Panc1 (cell line): ENCODE data around the gene C3orf22. TPM values are rescaled to one million over a fixed set of nuclear protein-coding genes. Genes with fewer than 3 reads are reported as not detected.

Experiments used
- ATAC-seq: fragments of 200-7000 bp; cut with Tn5 transposase; 2 replicates; pipeline ENCODE4 v1.9.1; 2020; ENCODE audit warnings: mild to moderate bottlenecking, moderate library complexity
- BruUV-seq: library from RNA; stranded (reverse); fragments of 400-500 nt; replicated peaks from 2 replicates; lab custom pipeline; 2021; lab: Mats Ljungman, UMichigan
- CTCF ChIA-PET: fragments of 300-600 bp; sonication (Branson Sonifier 250); formaldehyde crosslinking; loops from one replicate; lab custom pipeline; 2022; ENCODE audit warnings: antibody characterized with exemption; lab: Charles Lee
- POLR2A ChIA-PET: fragments of 300-600 bp; sonication (Branson Sonifier 250); formaldehyde crosslinking; loops from one replicate; lab custom pipeline; 2022; ENCODE audit warnings: antibody characterized with exemption; lab: Charles Lee
- DNase-seq: peaks from one replicate; pipeline ENCODE4 v3.0.0-alpha.2; 2010; ENCODE audit warnings: low read depth, low spot score
- H3K27ac ChIP-seq: 2 replicates; pipeline ENCODE4 v1.5.1; 2011; ENCODE audit warnings: mild to moderate bottlenecking, low read length, inconsistent platforms
- H3K27me3 ChIP-seq: fragments of 200-500 bp; sonication (Bioruptor generic); 2 replicates; pipeline ENCODE4 v1.6.0; 2014; ENCODE audit warnings: low read length, inconsistent platforms; ENCODE audit not compliant: control insufficient read depth, insufficient read depth
- H3K36me3 ChIP-seq: fragments of 200-500 bp; sonication (Bioruptor generic); 2 replicates; pipeline ENCODE4 v1.5.1; 2014; ENCODE audit warnings: inconsistent platforms, mild to moderate bottlenecking, low read length, moderate library complexity; ENCODE audit not compliant: control insufficient read depth, insufficient read depth
- H3K4me1 ChIP-seq: 2 replicates; pipeline ENCODE4 v1.5.1; 2011; ENCODE audit warnings: inconsistent platforms, mild to moderate bottlenecking, low read length, moderate library complexity; ENCODE audit not compliant: control insufficient read depth, insufficient read depth
- H3K4me3 ChIP-seq, 2 experiments: 2 replicates each; pipeline ENCODE4 v1.5.1; 2011 to 2012; ENCODE audit warnings: low read depth in 2 of 2, low read length in 2 of 2, mild to moderate bottlenecking in 2 of 2, inconsistent platforms in 1 of 2, moderate library complexity in 1 of 2
- H3K9me3 ChIP-seq: fragments of 200-500 bp; sonication (Bioruptor generic); 2 replicates; pipeline ENCODE4 v1.5.1; 2014; ENCODE audit warnings: low read depth, mild to moderate bottlenecking, inconsistent platforms, low read length, moderate library complexity; ENCODE audit not compliant: control insufficient read depth, insufficient read depth
- POLR2AphosphoS5 ChIP-seq: IDR thresholded peaks from 2 replicates; pipeline ENCODE4 v1.6.1; 2012; ENCODE audit warnings: mild to moderate bottlenecking, low read depth, low read length, moderate library complexity
- SIN3A ChIP-seq: IDR thresholded peaks from 2 replicates; pipeline ENCODE4 v1.6.1; 2012; ENCODE audit warnings: low read depth, mild to moderate bottlenecking, low read length, moderate library complexity, borderline replicate concordance; ENCODE audit not compliant: insufficient read depth
- TCF7L2 ChIP-seq: IDR thresholded peaks from 2 replicates; pipeline ENCODE4 v1.6.1; 2011; ENCODE audit warnings: mild to moderate bottlenecking, low read depth, low read length, inconsistent platforms
- in situ Hi-C: cut with HindIII; loops from 2 replicates; pipeline ENCODE4 v1.10.0; 2016; ENCODE audit warnings: low sequenced_read_pairs, low pct_unique_long_range_greater_than_20kb
- intact Hi-C: fragments of 100-400 bp; cut with micrococcal nuclease; formaldehyde crosslinking; loops from one replicate; pipeline ENCODE4 v1.10.0; 2022; ENCODE audit not compliant: unreplicated experiment
- total RNA-seq: library from RNA; stranded (reverse); gene quantifications from one replicate; pipeline ENCODE4 v1.2.1, GENCODE V29; 2021; ENCODE audit not compliant: unreplicated experiment
- TF ChIP-seq, protein P1 (sequence below): fragments of 450-650 bp; IDR thresholded peaks from 2 replicates; pipeline ENCODE4 v1.5.1; 2017; ENCODE audit warnings: mild to moderate bottlenecking
- TF ChIP-seq, protein P2 (sequence below), 2 experiments: IDR thresholded peaks; 2 replicates each; pipeline ENCODE4 v1.6.1; 2011 to 2012; ENCODE audit warnings: low read depth in 2 of 2, control low read depth in 1 of 2, low read length in 1 of 2, mild to moderate bottlenecking in 1 of 2, moderate library complexity in 1 of 2; ENCODE audit not compliant: insufficient read depth in 1 of 2

Gene C3orf22
- total RNA-seq, 1 experiment from 2014 or later, result not detected

DNA sequence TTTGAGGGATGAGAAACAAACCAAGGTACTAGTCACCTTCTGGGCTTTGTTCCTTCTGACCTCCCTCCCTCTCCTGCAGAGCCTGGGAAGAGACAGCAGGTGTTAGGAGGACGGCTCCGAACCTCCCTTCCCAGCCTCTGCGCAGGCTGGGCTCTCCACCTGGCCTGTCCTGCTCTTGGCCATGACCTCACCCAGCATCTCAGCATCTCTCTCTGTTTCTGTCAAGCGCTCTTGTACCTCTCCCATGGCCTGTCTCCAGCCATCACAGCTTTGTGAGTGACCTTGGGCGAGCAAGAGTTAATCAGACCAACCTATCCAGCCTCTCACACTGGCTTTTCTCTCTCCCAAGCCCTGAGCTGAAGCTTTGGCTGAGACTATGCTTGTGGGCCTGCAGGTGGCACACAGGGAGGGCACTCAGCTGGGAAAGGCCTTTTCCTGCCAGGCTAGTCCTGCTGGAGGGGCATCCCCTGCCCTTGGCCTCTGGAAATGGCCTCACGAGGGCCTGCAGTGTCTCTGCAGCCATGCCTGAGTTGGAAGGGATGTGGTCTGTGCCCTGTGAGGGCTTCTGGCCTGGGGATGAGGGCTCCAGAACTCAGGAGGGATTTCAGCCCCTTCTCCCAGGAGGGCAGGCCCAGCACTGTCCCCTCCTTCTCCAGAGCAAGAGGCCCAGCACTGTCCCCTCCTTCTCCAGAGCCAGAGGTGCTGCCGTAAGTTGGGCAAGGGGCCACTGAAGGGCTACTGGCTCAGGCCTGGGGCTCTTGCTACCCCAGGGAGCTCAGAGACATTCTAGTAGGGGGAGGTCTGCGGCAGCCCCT, 32.7 kb downstream of the C3orf22 start:
- intact Hi-C loops, result loop anchor here (10.0 kb wide), 1 partner anchor 139 kb away; no protein-coding TSS in a partner anchor
- no peak for ATAC-seq

DNA sequence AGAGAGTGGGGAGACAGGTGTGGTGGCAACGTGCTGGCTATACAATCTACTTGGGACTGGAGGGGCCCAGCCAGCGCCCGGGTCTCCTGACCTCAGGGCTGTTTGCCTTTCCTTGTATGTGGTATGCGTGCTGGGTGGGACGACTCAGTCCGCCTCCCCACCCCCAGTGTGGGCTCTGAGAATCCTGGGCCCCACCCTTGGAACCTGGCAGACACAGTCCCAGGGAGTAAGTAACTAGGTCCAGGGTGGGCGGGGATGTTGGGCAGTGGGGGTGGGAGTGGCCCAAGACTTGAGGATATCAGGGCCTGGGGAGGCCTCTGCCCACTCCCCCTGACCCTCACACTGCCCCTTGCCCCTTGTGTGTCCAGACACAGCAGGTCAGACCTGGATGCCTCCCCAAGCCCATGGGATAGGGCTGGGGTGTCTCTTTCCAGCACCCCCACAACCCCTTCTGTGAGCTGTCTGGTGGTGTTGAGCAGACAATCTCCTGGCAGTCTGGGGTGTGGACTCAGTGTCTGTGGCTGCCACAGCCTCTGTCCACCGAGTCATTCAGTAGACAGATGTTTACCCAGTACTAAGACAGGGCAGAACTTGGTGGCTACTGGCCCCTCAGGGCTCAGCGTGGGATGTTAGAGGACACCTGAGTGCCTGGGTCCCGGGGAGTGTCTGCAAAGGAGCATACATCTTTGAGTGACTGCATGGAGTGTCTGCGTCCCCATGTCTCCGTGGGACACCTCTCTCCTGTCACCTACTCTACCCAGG, 33.5 kb downstream of the C3orf22 start:
- H3K27ac ChIP-seq, result no peak overlapping the region
- POLR2A ChIA-PET, result no interaction called here
- CTCF ChIA-PET, result no interaction called here

More for the DNA sequence above, 32.7 kb downstream of the C3orf22 start:
- TF ChIP-seq, protein P1, sequence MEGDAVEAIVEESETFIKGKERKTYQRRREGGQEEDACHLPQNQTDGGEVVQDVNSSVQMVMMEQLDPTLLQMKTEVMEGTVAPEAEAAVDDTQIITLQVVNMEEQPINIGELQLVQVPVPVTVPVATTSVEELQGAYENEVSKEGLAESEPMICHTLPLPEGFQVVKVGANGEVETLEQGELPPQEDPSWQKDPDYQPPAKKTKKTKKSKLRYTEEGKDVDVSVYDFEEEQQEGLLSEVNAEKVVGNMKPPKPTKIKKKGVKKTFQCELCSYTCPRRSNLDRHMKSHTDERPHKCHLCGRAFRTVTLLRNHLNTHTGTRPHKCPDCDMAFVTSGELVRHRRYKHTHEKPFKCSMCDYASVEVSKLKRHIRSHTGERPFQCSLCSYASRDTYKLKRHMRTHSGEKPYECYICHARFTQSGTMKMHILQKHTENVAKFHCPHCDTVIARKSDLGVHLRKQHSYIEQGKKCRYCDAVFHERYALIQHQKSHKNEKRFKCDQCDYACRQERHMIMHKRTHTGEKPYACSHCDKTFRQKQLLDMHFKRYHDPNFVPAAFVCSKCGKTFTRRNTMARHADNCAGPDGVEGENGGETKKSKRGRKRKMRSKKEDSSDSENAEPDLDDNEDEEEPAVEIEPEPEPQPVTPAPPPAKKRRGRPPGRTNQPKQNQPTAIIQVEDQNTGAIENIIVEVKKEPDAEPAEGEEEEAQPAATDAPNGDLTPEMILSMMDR, result no peak
- TF ChIP-seq POLR2AphosphoS5 (no peak), TCF7L2 (no peak), SIN3A (no peak)
- TF ChIP-seq, protein P2, sequence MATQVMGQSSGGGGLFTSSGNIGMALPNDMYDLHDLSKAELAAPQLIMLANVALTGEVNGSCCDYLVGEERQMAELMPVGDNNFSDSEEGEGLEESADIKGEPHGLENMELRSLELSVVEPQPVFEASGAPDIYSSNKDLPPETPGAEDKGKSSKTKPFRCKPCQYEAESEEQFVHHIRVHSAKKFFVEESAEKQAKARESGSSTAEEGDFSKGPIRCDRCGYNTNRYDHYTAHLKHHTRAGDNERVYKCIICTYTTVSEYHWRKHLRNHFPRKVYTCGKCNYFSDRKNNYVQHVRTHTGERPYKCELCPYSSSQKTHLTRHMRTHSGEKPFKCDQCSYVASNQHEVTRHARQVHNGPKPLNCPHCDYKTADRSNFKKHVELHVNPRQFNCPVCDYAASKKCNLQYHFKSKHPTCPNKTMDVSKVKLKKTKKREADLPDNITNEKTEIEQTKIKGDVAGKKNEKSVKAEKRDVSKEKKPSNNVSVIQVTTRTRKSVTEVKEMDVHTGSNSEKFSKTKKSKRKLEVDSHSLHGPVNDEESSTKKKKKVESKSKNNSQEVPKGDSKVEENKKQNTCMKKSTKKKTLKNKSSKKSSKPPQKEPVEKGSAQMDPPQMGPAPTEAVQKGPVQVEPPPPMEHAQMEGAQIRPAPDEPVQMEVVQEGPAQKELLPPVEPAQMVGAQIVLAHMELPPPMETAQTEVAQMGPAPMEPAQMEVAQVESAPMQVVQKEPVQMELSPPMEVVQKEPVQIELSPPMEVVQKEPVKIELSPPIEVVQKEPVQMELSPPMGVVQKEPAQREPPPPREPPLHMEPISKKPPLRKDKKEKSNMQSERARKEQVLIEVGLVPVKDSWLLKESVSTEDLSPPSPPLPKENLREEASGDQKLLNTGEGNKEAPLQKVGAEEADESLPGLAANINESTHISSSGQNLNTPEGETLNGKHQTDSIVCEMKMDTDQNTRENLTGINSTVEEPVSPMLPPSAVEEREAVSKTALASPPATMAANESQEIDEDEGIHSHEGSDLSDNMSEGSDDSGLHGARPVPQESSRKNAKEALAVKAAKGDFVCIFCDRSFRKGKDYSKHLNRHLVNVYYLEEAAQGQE (IDR thresholded peaks at IDR 0.05; ENCODE audit: insufficient read depth in 1 of 2, low read depth in 2 of 2, low read length in 1 of 2), result no peak
- H3K4me3 ChIP-seq, result no peak overlapping the region
- no peaks in the 10 kb centered on the region for H3K9me3 ChIP-seq
- ChIA-PET CTCF (no interaction called here), POLR2A (no interaction called here)
- H3K27ac ChIP-seq, result no peak overlapping the region
- peaks cover 8% of the 10 kb centered on the region for H3K27me3 ChIP-seq
- H3K36me3 ChIP-seq, result no peaks in the 10 kb centered on the region
- in situ Hi-C loops, result no loop called here
- no TSS peak for BruUV-seq
- DNase-seq, result no peak
- H3K4me1 ChIP-seq, result peaks cover 4% of the 10 kb centered on the region; the same call in 1 of the 2 replicates

More for the DNA sequence above, 33.5 kb downstream of the C3orf22 start:
- no peak for DNase-seq
- Histone ChIP-seq H3K27me3 (peaks cover 8% of the 10 kb centered on the region), H3K36me3 (no peaks in the 10 kb centered on the region), H3K9me3 (no peaks in the 10 kb centered on the region), H3K4me1 (peaks cover 4% of the 10 kb centered on the region; the same call in 1 of the 2 replicates), H3K4me3 (no peak overlapping the region)
- BruUV-seq, result no TSS peak
- no peak for TF ChIP-seq TCF7L2
- TF ChIP-seq, protein P2 (IDR thresholded peaks at IDR 0.05; ENCODE audit: insufficient read depth in 1 of 2, low read depth in 2 of 2, low read length in 1 of 2), result no peak
- no peak for TF ChIP-seq POLR2AphosphoS5
- TF ChIP-seq, protein P1, result no peak
- TF ChIP-seq SIN3A, result no peak
- in situ Hi-C loops (no loop called here), intact Hi-C loops (loop anchor here (10.0 kb wide), 1 partner anchor 140 kb away; no protein-coding TSS in a partner anchor)
- ATAC-seq, result no peak
